NCI-H524 (cell line): ENCODE data around the gene ZDHHC5.
A peak's percentile ranks its signal among the peaks of the same experiment; 100 is the strongest.
"Not testable (repeated sequence)": the region's sequence is repeated elsewhere in the genome, so short reads cannot be mapped to it uniquely, and the experiment has no call there.

Experiments
- DNase-seq, 2 experiments: peaks; one replicate each; lab custom pipeline; 2025; lab: John Stamatoyannopoulos, UW

Gene ZDHHC5

DNA sequence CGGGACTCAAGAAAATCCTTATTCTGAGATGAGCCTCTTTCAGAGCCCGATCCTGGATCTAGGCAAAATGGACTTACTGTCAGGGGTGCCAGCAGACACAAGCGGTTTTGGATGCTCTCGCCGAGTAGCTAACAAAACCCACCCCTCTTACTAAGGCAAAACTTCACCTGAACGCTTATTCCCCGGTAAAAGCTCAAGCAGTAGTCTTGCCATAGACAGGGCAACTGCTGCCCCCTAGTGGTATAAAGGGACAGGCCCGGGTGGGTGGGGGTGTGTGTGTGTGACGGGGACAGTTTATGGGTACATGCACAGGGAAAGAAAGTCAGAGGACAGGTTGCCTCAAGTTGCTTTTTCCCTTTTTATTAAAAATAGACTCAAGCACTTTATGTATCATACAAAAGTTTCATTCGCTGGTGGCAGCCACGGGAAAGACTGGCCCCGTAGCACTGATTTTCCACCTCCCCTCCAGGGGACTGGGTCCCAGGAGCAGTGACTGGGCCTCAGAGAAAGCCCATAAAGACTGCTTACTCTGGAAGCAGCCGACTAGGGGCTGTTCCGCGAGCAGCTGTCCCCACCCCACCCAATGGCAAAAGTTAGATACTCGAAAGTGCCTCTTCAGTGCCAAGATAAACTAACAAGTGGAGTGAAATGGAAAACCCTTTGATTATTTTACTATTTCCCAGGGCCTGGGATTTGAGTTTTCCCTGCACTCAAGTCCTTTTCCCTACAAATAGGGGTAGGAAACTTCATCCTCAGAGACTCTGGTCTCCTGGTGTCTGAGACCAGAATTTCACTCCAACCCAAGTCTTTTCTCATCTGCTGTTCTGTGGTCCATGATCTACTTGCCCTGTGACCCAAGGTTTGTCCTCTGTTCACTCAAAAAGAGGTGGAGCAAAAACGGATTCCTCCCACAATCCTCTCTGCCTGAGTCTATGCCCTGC is 22.9 kb upstream of the ZDHHC5 start:
- DNase-seq: peak; percentile 63 to 73

DNA sequence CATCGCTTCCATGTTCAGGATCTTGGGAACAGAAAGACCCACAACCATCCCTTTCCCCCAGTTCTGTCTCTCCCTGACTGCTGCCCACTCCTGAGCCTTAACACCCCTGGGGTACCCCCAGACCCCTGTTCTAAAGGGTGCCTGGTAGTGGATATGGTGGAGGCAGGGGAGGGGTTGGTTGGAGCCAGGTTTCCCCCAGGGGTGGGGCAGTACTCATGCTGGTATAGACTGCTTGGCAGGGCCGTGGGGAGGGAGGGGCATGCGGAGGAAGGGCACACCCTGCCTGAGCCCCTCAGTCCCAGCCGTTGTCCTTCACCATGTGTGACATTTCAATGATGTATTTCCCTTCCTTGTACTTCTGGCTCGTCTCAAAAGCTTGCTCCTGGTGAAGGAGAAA is 22.2 kb upstream of the ZDHHC5 start:
- no peak for DNase-seq

- DNase-seq: no peak
These were observed 21.6 kb upstream of the ZDHHC5 start for GRCh38 chr11:57646194-57646798.

DNA sequence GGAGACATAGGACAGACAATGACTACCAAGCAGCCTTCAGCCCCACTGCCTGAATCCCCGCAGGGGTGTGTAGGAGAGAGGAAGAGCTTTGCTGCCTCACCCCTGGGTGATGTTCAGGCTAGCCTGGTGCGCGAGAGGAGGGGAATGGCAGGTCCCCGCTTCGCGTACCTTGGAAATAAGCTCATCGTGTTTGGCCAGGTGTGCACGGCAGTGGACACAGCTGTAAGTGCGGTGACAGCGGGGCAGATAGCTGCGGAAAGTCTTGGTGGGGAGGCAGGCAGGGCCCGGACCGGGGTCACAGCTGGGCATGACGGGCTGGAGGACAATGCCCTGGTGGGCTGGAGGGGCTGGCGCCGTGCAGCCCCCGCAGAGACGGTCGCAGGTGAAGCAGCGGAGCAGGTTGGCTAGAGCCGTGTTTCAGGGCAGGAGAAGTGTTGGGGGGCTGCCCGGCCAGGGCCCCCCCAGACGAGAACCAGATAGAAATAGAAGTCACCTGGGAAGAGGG is 21.1 kb upstream of the ZDHHC5 start:
- no peak for DNase-seq

DNA sequence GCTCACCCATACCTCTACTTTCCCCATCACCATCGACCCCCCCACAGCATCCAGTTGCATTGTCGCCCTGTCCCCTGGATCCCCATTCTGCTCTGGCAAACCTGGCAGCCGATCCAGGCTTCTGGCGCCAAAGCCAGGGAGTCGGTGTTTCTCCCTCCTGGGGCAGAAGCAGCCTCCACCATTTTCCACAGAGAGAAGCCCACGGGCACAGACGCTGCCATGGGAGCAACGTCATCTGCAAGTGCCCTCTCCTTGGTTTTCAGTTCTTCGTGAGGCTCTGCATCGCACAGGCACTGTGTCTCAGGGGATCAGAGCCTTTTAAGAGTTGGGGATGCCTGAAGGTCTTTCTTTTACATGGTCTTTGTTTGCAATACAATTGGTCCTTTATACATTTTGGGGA is 20.5 kb upstream of the ZDHHC5 start:
- no peak for DNase-seq

- peak; percentile 10 to 18 for DNase-seq
These were observed 19.7 kb upstream of the ZDHHC5 start for GRCh38 chr11:57647960-57648800.

GRCh38 chr11:57648801-57649735 is 18.8 kb upstream of the ZDHHC5 start:
- DNase-seq: no peak

- no peak for DNase-seq
These were observed 17.8 kb upstream of the ZDHHC5 start, which contains the start of gene YPEL4 for GRCh38 chr11:57649826-57650738. Gene YPEL4 (minus strand): TSS chr11:57649912. CDS start chr11:57647107, 2,805 bp downstream.

- DNase-seq: no peak
These were observed 17.2 kb upstream of the ZDHHC5 start for GRCh38 chr11:57650739-57651090.

- no peak for DNase-seq
These were observed 16.5 kb upstream of the ZDHHC5 start for GRCh38 chr11:57651408-57651807.

- DNase-seq: not testable (repeated sequence)
These were observed 15.7 kb upstream of the ZDHHC5 start for GRCh38 chr11:57652230-57652629.

DNA sequence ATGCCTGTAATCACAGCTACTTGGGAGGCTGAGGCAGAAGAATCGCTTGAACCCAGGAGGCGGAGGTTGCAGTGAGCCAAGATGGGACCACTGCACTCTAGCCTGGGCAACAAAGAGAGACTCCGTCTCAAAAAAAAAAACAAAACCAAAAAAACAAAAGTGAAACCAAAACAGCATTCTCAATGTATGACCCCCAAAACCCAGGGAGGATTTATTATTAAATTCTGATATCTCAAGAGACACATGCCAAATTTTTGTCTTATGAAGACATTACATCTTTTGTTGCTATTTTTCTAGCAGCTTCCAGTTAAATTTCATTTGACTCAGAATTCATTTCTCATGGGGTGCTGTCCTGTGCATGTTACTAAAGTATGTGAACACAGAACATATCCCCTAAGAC is 15.3 kb upstream of the ZDHHC5 start:
- DNase-seq: no peak

DNA sequence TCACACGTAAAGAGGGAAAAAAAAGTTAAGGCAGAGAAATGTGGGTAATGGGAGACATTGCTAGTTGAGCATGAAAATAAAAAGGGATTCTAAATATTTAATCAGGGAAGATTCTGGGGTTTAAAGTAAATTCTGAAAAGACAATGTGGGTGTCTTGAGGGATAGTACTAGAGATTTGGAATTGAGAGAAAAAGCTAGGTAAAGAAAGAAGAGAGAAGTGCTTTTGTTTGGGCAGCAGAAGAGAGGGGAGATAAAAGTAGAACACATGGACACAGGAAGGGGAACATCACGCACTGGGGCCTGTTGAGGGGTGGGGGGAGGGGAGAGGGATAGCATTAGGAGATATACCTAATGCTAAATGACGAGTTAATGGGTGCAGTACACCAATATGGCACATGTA is 14.8 kb upstream of the ZDHHC5 start:
- no peak for DNase-seq

- no peak for DNase-seq
These were observed 11.1 kb upstream of the ZDHHC5 start for GRCh38 chr11:57656885-57657193.

DNA sequence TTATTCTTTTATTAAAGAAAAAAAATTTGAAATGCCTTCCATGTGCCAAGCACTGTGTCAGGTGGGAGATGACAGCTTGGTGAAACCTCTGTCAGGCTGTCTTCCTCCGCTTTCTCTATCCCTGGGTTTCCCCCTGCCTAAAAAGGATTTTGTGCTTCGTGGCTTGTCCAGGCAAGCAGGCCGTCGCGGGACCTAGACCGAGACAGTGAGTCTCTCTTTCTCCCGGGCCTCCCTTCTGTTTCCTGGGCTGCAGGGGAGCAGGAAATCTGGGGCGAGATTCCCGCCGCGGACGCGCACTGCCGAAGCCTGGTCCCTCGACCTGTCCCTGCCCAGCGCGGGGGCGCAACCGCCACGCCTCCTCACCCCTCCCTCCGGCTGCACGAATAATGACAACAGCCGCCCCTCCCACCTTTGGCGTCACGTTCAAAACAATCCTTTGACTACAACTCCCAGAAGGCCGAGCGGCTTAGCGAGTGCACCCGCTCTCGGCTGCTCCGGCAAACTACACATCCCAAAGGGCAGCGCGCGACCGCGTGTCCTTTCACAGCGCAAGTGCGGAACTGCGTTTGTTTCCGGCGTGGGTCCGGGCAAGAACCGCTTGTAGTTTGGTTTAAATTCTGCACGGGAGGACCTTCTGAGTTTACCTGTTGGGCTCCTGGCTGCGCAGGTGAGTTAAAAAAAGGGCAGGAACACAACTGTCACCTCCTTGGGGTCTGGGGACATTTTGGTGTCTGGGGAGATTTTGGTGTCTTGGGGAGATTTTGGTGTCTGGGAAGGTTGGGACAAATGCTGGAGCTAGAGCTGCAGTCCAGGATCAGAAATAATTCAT is 10.5 kb upstream of the ZDHHC5 start, which contains the start of gene CLP1:
CLP1 (plus strand) TSS at position 569 of the 829 bp plus-strand sequence. CDS start 1,715 bp downstream, outside the sequence.
- DNase-seq: peak; percentile 97 to 98

DNA sequence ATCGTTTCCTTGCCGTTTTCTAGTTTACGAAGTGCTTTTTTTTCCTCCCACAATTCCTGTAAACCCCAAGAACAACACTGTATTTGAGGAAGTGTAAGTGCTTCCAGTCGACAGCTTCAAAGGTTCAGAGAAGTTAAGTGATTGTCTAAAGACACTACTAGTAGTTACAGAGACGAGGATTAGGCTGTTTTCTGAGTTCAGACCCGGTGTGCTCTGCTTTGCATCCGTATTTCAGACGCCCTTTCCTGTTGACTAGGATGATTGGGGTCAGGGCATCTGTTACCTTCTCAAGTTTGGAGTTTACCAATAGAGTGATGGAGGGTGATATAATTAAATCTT is 9.9 kb upstream of the ZDHHC5 start:
- DNase-seq: no peak

DNA sequence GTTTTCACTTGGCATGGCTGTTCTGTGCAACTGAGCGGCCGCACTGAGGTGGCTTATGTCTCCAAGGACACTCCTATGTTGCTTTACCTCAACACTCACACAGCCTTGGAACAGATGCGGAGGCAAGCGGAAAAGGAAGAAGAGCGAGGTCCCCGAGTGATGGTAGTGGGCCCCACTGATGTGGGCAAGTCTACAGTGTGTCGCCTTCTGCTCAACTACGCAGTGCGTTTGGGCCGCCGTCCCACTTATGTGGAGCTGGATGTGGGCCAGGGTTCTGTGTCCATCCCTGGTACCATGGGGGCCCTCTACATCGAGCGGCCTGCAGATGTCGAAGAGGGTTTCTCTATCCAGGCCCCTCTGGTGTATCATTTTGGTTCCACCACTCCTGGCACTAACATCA is 8.2 kb upstream of the ZDHHC5 start:
- no peak for DNase-seq

GRCh38 chr11:57662893-57663292 is 5.0 kb upstream of the ZDHHC5 start:
- DNase-seq: peak in 1 of 2 experiments; percentile 18

GRCh38 chr11:57663975-57664374 is 3.9 kb upstream of the ZDHHC5 start:
- DNase-seq: no peak
